ENCODE measurements around the gene MAP3K12. TPM values are rescaled to one million over a fixed set of nuclear protein-coding genes. Genes with fewer than 3 reads are reported as not detected.
A peak's percentile ranks its signal among the peaks of the same experiment; 100 is the strongest.

MAP3K12 gene
- total and polyA plus RNA-seq, 7 donors: 1.9 to 3.1 (median 2.4) TPM

- ATAC-seq (no peak), DNase-seq (no peak)
- Histone ChIP-seq H3K9me3 (no peaks in the 10 kb centered on the region), H3K27ac (peak overlapping the region; percentile 25), H3K36me3 (ENCODE audit: insufficient read depth in 1 of 2, low read depth in 1 of 2) (no peaks in the 10 kb centered on the region), H3K4me1 (peaks cover 7% of the 10 kb centered on the region), H3K27me3 (ENCODE audit: insufficient read depth in 3 of 3, low read length in 2 of 3) (no peaks in the 10 kb centered on the region), H3K4me3 (peak overlapping the region; percentile 15)
- no peak for TF ChIP-seq CTCF (IDR thresholded peaks at IDR 0.05)
- 74 to 78% (median 78%) methylated on average over 1 of the region's 1 CpG for WGBS, 3 donors
- intact Hi-C loops (cut with DNase I): loop anchor here in 1 of 2 donors (5.0 kb wide), 1 partner anchor 44 kb away; the partner anchor contains the start of gene PCBP2
Measured at GRCh38 chr12:53496752-53497032, 2.6 kb downstream of the MAP3K12 start.

GRCh38 chr12:53495903-53496751 is 3.1 kb downstream of the MAP3K12 start:
- ATAC-seq (no peak), DNase-seq (peak in 1 of 2 donors; percentile 77)
- peak overlapping the region; percentile 15 for H3K4me3 ChIP-seq
- no peaks in the 10 kb centered on the region for H3K36me3 ChIP-seq (ENCODE audit: insufficient read depth in 1 of 2, low read depth in 1 of 2)
- no peak for TF ChIP-seq CTCF (IDR thresholded peaks at IDR 0.05)
- WGBS, 3 donors: 35 to 48% (median 36%) methylated on average over 5 of the region's 5 CpGs
- intact Hi-C loops (cut with DNase I): loop anchor here in 1 of 2 donors (5.0 kb wide), 1 partner anchor 44 kb away; the partner anchor contains the start of gene PCBP2
- H3K4me1 ChIP-seq: peaks cover 5% of the 10 kb centered on the region
- peak overlapping the region; percentile 25 for H3K27ac ChIP-seq
- H3K9me3 ChIP-seq: no peaks in the 10 kb centered on the region
- H3K27me3 ChIP-seq (ENCODE audit: insufficient read depth in 3 of 3, low read length in 2 of 3): no peaks in the 10 kb centered on the region

GRCh38 chr12:53493610-53494391 is 5.5 kb downstream of the MAP3K12 start:
- no peaks in the 10 kb centered on the region for H3K27me3 ChIP-seq (ENCODE audit: insufficient read depth in 3 of 3, low read length in 2 of 3)
- no peaks in the 10 kb centered on the region for H3K36me3 ChIP-seq (ENCODE audit: insufficient read depth in 1 of 2, low read depth in 1 of 2)
- H3K9me3 ChIP-seq: no peaks in the 10 kb centered on the region
- 31 to 40% (median 31%) methylated on average over 11 of the region's 11 CpGs for WGBS, 3 donors
- no peak for DNase-seq
- intact Hi-C loops (cut with DNase I): loop anchor here in 1 of 2 donors (5.0 kb wide), 1 partner anchor 36 kb away; no protein-coding TSS in a partner anchor
- H3K4me3 ChIP-seq: peak overlapping the region; percentile 70
- ATAC-seq: no peak
- peak overlapping the region; percentile 48 for H3K27ac ChIP-seq
- no peaks in the 10 kb centered on the region for H3K4me1 ChIP-seq
- no peak for TF ChIP-seq CTCF (IDR thresholded peaks at IDR 0.05)

- peaks cover 0 to under 1% of the 10 kb centered on the region in 2 donors for H3K36me3 ChIP-seq (ENCODE audit: insufficient read depth in 1 of 2, low read depth in 1 of 2)
- DNase-seq (peak; percentile 91 to 96), ATAC-seq (peak; percentile 94 to 96 (median 94))
- no peak for TF ChIP-seq CTCF (IDR thresholded peaks at IDR 0.05)
- no peaks in the 10 kb centered on the region for H3K27me3 ChIP-seq (ENCODE audit: insufficient read depth in 3 of 3, low read length in 2 of 3)
- H3K4me3 ChIP-seq: peak overlapping the region; percentile 70
- H3K4me1 ChIP-seq: no peaks in the 10 kb centered on the region
- intact Hi-C loops (cut with DNase I): loop anchor here in 1 of 2 donors (5.0 kb wide), 1 partner anchor 36 kb away; no protein-coding TSS in a partner anchor
- 1 to 2% (median 2%) methylated on average over 42 to 52 of the region's 52 CpGs for WGBS, 3 donors
- H3K9me3 ChIP-seq: no peaks in the 10 kb centered on the region
- peak overlapping the region; percentile 48 for H3K27ac ChIP-seq
Measured at GRCh38 chr12:53492830-53493609, 6.2 kb downstream of the MAP3K12 start.
